NCI-H2171 treated with DMSO at 0.1 percent for 48 hours (cell line): ENCODE results near the gene PRKCA.

Experiments used
- DNase-seq: peaks from one replicate; lab custom pipeline; 2025; lab: John Stamatoyannopoulos, UW

PRKCA gene

DNA sequence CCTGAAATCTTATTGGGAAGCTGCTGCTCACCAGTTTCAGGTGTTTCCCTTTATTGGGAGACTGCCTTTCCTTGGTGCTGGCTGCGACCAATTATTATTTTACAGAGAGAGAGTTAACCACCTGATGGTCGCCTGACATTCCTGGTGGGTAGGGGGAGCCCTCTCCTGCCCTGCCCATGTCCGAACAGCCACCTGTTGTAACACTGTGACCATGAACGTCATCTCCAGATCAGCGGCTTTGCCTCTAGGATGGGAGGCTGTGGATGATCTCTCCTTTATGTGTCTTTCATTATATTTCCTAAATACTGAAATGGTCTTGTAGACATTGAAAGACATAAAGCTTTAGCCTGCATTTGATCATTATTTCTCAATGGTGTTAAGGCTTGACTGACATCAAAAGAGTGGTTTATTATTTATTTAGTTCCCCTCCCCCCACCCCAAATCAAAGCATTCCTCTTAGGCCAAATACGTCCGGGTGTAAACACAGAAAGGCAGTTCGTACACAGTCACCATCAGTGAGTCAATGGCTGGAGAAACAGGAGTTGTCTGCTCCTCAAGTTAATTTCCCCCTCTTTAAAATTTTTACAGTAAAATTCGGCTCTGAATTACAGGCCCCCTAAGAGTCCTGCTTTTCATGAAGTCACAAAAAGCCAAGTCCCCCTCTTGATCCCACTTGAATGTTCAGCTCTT, 474.7 kb downstream of the PRKCA start:
- no peak for DNase-seq

DNA sequence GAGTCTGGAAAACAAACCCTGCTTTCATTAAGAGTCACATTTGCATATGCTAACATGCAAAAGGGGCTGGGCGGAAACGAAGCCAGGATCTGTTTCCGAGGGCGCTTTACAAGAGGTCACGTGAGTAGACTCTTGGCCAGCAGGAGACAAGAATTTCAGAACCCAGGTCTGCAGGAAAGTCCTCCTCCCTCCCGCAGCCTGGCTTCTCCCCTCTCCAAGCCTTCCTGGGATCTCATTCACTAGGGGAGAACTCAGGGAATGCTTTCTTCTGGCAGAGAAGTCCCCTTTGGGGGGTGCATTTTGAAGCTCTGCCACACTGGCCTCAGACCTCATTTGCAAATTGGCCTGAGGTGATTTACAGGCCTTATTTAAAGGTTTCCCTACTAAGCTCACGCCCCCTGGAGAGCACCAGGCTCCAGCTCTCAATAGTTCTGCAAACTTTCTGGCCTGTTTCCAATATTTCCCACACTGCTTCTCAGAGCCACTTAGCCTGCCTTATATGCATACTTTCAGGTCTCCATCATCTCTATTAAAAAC, 475.3 kb downstream of the PRKCA start:
- DNase-seq, result no peak

DNA sequence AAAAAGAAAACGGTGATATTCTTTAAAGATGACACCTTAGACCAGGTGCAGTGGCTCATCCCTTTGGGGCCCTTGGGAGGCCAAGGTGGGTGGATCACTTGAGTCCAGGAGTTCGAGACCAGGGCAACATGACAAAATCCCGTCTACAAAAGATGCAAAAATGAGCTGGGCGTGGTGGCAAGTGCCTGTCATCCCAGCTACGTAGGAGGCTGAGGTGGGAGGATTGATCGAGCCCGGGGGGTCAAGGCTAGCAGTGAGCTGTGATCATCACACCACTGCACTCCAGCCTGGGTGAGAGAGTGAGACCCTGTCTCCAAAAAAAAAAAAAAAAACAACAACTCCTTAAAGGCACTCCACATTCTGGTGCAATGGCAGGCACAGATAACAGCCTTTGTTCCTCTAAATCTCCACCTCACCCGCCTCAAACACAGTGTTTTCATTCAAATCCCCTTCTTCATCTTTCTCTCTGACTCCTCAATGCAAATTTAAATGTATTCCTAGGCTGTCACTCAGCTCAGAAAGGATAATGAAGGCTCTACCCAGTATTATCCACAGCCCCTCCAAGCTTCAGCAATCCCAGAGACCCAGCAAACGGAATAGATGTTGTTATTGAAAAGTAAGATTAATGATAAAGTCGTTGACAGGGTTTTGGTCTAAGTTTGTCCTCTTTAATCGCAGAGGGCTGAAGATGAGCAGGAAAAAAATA, 476.3 kb downstream of the PRKCA start:
- no peak for DNase-seq

DNA sequence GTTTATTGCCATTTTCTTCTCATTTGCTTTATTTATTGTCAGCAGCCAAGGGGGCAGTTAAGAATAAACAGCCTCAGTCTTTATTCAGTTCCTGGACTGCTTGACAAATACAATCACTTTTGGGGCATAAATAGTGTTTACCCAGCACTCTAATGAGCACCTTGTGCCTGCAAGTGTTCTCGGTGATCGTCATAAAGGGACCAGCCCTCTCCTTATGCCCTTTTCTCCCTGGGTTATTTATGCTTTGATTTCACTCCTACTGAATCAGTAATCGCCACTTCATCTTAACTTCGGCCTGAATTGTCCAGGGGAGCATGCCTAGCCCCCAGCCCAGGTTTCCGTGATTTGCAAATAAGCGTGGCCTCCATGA, 476.8 kb downstream of the PRKCA start:
- DNase-seq, result no peak

DNA sequence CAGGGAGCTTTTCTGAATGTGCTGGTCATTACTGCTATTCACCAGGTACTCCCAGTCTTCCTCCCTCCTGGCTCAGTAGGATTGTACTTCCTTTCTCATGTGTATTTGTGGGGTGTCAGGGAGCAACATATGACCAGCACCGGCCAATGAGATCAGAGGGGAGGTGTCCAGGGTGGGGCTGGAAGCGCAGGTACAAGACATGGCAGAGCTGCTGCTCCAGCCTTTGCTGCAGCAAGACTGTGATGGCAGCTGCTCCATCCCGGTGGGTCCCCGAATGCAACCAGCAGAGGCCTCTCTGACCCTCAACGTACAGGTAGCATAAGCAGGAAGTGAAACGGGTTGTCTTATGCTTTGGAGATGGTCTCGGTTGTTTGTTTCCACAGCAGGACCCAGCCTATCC, 478.7 kb downstream of the PRKCA start:
- DNase-seq, result no peak

DNA sequence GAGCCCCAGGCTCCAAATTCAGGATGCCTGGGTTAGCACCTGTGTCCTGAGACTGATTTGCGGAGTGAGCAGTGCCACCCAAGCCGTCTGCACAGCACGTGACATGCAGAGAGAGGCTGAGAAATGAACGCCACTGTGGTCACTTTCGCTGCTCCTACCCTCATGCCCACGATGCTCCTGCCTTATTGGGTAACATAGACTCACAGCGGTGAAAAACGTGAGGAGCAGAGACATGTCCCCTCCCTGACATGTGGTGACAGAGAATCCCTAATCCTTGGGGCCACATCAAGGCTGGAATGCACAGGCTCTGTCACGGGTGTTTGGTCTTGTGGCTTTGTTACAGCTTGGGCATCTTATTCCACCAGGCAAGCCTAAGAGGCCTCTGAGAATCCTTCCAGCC, 480.4 kb downstream of the PRKCA start:
- DNase-seq, result no peak

DNA sequence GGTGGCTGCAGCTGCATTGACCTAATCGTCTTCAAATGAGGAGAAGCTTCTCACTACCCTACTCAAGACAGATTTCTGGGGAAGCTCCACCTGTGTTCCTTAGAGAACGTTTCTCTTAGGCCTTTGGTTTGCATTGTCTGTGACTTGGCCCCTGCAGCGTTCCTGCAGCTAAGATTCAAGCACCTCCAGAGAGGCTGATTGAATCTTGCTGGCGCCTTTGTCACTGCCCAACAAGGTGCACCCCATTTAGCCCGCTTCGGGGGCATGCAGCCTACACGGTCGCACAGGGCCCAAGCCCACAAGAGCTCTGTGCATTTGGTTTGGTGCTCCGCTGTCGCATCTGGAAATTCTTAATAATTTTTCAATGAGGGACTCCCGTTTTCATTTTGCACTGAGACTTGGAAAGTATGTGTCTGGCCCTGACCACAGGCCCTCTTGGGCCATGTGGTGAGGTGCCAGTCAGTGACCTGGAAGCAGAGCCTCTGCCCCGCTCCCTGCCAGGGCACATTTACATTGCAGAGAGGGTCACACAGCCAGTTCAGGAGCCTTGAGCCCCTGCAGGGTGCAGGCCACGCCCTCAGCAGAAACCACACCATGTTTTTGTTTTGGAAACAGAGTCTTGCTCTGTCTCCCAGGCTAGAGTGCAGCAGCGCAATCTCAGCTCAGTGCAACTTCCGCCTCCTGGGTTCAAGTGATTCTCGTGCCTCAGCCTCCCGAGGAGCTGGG, 481.4 kb downstream of the PRKCA start:
- no peak for DNase-seq

DNA sequence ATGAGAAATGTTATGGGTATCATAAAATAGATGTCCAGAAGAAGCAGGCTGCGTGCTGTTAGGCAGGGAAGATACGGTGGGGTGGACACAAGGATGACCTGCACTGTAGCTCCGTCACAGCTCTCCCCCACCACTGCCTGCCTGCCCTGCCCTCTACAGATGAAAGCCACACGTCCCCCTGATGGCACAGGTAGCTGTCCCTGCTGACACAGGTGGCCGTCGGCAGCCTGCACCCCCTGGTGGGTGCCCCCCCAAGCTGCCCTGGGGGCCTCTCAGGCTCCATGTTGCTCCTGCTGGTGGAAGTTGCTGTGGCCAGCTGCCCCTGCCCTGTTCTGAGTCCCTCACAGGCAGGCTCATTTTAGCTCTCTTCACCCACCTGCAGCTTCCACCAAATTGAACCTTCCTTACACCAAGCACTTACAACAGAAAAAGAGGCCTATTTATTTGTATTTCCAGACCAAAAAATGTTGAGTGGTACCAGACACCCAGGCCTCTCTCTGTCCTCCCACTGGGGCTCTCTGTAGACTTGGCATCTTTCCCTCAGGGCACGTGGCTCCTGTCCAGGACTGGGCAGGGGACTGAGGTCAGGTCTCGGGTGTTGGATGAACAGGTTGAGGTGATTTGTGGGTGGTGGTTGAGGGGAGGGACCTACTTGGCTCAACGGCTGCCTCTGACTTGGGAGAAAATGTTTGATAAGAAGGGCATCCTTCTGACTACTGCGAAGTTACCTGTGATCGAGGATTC, 482.4 kb downstream of the PRKCA start:
- no peak for DNase-seq

DNA sequence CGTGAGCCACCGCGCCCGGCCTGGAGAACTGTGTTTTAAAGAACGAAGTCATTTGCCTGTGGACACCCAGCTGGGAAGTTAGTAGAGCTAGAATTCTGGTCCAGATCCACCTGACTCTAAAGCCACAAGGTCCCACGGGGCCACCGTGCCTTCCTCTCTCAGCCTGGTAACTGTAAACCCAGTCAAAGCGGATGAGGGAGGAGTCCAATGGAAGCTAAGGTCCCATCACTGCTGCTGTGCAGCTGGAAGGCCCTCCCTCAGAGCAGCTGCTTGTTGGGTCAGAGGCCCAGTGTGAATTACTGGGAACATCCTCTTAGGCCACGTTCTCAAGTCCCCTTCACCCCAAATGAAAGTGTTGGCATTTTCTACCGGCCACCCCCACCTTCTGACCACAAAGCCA, 483.7 kb downstream of the PRKCA start:
- no peak for DNase-seq

DNA sequence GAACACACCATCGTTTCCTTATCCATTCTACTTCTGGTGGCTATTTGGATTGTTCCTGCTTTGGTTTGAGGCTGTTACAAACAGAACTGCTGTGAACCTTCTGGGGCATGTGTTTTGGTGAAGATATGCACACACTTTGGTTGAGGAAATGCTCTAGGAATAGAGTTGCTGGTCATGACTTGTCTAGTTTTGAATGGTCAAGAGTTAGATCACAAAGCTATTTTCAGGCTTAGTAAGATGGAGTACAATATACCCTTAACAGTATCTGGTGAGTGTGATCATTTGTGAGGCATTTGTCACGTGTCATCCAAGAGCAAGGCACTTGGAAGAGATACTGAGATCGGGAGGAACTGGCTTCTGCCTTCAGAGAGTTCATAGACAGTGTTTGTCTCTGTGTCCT, 485.5 kb downstream of the PRKCA start:
- no peak for DNase-seq

DNA sequence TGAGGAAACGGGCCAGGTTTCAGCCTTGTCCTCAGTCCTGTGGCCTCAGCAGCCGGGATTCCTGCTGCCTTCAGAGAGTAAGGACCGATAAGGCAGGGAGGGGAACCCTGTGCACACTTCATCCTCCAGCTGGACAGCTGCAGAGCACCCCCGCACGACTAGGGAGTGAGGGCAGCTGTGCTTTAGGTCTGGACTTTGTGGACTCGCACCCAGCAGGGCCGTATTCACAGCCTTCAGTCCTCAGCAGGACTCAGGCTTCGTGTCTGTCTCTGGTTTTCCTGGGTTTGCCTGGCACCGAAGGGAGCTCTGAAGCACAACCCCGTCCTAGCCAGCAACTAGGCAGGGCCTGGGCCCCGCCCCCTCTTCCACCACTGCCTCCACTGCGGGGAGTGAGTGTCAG, 486.7 kb downstream of the PRKCA start:
- no peak for DNase-seq

DNA sequence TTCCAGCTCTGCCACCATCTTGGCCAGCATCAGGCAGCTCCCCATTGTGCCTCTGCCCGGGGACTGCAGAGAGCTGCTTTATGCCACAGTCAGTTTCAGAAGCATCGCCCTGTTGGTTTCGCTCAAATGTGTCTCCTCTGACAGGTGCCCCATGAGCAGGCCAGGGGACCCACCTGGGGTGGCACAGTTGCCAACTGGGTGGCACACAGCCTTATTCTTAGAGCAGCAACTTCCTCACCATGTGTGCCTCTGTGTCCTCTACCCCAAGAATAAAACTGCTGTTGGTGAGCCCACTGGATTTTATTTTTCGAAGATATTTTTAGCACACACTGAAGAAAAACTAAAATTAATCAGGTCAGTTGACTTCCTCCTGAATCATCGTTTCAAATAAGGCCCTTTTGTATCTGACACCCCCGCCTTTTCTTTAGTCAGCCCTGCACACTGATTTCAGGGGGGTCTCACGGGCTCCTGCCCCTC, 487.6 kb downstream of the PRKCA start:
- no peak for DNase-seq

DNA sequence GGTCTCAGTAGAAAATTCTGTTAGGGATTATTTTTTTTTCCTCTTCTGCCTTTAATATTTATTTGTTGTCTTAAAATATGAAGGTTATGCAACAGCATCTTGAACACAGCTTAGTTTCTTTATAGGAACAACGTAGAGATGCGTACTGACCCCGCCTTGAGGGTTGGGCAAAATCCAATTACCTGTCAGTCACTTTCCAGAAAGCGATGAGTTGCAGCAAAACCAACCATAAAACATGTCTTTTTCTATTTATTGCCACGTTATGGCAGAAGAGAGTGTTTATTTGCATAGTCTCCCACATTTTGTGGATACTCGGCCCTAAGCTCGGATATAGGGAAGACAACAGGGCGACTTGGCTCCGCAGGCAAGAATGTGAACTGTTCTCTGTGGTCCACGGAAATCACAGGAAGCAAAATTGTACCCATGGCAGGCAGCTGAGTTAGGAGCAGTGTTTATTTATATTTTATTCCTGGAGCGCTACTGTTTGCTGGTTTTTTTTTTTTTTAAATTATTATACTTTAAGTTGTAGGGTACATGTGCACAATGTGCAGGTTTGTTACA, 488.2 kb downstream of the PRKCA start:
- no peak for DNase-seq

DNA sequence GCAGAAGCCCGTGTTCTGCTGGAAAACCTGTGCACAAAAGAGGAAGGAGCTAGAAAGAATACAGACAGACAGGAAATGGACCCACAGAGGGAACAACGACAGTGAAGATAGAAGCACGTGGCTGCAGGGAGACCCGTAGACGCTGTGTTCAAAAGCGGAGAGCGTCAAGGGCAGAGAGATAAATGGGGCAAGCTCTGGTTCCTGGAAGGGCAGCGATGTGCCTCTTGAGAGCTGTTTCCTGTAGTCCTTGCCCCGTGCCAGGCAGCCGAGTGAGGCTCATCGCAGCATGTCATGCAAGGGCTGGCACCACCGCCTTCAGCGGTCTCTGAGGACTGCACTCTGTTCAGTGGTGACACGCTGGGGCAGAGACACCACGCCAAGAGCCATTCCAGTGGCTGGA, 488.9 kb downstream of the PRKCA start:
- DNase-seq, result no peak

DNA sequence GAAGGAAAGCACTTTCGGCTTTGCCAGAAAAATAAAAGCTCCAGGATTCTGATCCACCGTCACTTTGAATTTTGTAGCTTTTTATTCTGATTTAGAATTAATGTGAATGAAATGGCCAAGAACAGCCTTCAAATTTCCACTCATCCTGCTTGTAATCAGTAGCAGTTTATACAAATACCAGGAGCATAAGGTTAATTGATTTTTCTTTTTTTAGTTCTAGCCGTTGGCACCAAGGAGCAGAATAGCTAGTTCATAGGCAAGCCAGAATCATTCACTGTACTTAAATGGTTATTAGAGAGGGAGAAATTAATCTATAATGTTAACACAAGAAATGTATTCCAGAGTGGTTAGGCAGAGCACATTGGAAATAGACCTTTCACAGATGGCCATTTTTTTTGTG, 491.4 kb downstream of the PRKCA start:
- no peak for DNase-seq

DNA sequence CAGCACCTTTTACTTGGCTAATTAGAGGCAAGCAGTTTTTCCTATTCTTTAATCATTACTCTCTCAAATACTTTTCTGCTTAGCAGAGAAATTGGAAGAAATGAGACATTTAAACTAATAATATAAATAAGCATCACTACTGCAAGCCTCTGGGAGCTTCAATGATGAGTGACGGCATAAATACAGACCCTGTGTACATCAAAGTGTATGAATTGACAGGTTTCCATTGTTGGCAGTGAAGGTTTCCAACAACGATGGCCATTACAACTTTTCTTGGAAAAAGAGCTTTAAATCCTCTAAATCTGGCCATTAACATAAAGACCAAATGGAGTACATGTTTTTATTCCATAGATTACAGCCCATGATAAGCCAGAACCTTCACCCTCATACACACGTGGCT, 493.1 kb downstream of the PRKCA start:
- no peak for DNase-seq

DNA sequence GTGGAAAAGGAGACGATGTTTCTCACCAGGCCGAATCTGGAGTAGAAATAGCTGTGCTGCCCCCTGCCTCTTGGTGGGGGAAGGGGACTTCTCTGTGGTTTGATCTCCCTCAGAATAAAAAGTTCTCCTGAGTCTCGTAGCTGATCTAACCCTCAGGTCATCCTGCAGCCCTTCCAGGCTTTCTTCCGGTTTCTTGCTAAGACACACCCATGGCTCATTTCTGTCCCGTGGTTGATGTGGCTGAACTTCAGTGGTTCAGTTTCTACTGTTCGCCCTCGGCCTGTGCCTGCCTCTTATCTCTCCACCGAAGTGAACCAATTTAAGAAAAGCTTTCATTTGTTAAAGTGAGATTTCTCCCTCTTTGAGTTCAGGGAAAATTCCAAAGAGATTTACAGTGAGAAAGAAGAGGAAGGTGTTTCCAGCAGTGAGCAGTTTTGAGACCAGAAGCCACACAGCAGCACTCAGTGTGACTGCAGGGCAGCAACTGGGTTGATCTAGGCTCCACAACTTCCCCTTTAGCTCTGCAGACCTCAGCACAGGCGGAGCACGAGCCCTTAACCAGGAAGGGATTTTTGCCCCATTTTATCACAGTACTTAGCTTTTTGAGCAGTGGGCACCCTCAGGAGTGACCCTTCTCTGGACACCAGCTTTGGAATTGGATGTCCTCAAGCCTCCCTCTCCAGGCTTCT, 497.6 kb downstream of the PRKCA start:
- no peak for DNase-seq

DNA sequence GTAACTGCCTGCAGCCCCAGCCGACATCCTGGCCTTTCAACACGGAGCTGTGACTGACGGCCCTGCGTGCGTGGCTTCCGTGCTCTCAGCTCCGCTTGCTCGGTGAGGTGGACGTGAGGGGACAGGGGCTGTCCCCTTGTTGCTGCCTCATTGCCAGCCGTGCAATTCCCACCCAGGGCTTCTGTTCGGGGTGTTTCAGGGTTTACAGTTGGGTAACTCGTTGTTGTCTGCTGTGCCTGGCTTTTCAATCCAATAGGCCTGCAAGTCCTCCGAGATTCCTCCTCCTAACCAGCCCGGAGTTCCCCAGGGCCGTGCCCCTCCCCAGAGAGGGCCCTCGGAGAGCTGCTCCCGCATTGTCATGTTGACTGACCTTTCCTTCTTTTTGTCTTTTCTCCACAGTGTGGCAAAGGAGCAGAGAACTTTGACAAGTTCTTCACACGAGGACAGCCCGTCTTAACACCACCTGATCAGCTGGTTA, 501.1 kb downstream of the PRKCA start:
- DNase-seq, result no peak

DNA sequence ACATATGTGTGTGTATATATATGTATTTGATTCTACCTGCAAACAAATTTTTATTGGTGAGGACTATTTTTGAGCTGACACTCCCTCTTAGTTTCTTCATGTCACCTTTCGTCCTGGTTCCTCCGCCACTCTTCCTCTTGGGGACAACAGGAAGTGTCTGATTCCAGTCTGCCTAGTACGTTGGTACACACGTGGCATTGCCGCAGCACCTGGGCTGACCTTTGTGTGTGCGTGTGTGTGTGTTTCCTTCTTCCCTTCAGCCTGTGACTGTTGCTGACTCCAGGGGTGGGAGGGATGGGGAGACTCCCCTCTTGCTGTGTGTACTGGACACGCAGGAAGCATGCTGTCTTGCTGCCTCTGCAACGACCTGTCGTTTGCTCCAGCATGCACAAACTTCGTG, 503.2 kb downstream of the PRKCA start:
- no peak for DNase-seq

DNA sequence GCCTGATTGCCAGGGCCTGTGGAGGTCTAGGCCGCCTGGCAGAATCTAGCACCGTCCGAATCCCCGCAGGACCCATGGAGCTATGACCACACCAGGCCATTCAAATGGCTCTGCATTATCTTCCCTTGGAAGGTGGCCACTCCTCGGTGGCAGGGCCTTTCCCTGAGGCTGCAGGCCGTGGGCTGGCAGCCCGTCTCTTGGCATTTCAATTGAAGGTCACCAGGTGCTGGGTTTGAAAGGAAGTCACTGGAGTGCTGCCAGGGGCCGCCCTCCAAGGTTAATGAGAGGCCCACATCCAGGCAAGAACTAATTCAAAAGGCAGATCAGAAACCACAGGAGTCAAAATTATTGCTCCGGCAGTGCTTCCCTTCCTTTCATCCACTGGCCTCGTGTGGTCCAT, 504.8 kb downstream of the PRKCA start:
- DNase-seq, result no peak

DNA sequence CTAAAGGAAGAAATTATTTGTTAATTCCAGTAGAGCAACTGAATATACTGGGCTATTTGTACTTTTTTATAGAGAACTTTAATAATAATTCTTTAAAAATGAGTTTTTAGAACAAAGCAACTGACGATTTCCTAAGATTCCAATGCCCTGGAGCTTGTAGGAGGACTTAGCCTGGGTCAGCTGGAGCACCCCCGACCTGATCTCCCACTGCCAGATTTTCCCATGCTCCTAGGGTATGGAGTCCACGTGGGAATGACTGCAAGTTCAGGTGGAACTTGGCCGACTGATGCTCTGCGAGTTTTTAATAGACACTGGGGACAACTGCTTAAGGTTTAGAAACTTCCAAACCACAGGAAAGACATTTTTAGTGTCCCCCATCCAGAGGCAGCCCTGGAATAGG, 507.0 kb downstream of the PRKCA start:
- no peak for DNase-seq
